Measurements from ENCODE around the gene PCDH19. TPM values are rescaled to one million over a fixed set of nuclear protein-coding genes. Genes with fewer than 3 reads are reported as not detected.

Gene PCDH19
- polyA plus RNA-seq, 1 donor (not counting 4 experiments of a cell fraction or from before 2014, with no cell fraction given), result not detected

- no peaks in the 10 kb centered on the region for H3K4me1 ChIP-seq (ENCODE audit: control insufficient read depth, extremely low read depth, insufficient read depth, low read length)
- no peak overlapping the region for H2AFZ ChIP-seq (ENCODE audit: control insufficient read depth, low read length)
- H3K79me2 ChIP-seq (ENCODE audit: control insufficient read depth, insufficient read depth, low read length), result no peaks in the 10 kb centered on the region
- no peaks in the 10 kb centered on the region for H3K36me3 ChIP-seq (ENCODE audit: control insufficient read depth in 2 of 2, extremely low read depth in 1 of 2, insufficient read depth in 2 of 2, low read length in 2 of 2)
- H3K27me3 ChIP-seq (ENCODE audit: control insufficient read depth, extremely low read depth, insufficient read depth, low read length), result no peaks in the 10 kb centered on the region
- no peak overlapping the region for H3K9ac ChIP-seq (ENCODE audit: control insufficient read depth, extremely low read depth, insufficient read depth, low read length)
- no peaks in the 10 kb centered on the region for H4K20me1 ChIP-seq (ENCODE audit: control insufficient read depth, extremely low read depth, insufficient read depth, low read length)
- H3K4me2 ChIP-seq (ENCODE audit: control insufficient read depth, extremely low read depth, insufficient read depth, low read depth, low read length), result no peak overlapping the region
- dilution Hi-C loops (cut with MboI; ENCODE audit: extremely low pct_ligation_motif_present, low sequenced_read_pairs), result no loop called here
- no peaks in the 10 kb centered on the region for H3K9me1 ChIP-seq (ENCODE audit: control insufficient read depth, extremely low read depth, insufficient read depth, low read length)
- no peak overlapping the region for H3K4me3 ChIP-seq (ENCODE audit: control insufficient read depth in 2 of 3, extremely low read depth in 1 of 3, insufficient read depth in 2 of 3, low read depth in 1 of 3, low read length in 3 of 3)
- DNase-seq (ENCODE audit: low read depth, low spot score) (no peak), FAIRE-seq (no peak)
- H3K9me3 ChIP-seq (ENCODE audit: control insufficient read depth, low read depth, low read length), result no peaks in the 10 kb centered on the region
- TF ChIP-seq CTCF (optimal IDR thresholded peaks at IDR 0.05 in 1 of 3, IDR thresholded peaks at IDR 0.05 in 1 of 3, conservative IDR thresholded peaks at IDR 0.05 in 1 of 3; ENCODE audit: extremely low read depth in 1 of 3, insufficient read depth in 2 of 3, low read length in 3 of 3) (no peak), EZH2 (IDR thresholded peaks at IDR 0.05; ENCODE audit: low read length) (no peak)
- no peak overlapping the region for H3K27ac ChIP-seq (ENCODE audit: control insufficient read depth, insufficient read depth, low read length)
Observed at GRCh38 chrX:100299559-100299958, 110.5 kb downstream of the PCDH19 start.

DNA sequence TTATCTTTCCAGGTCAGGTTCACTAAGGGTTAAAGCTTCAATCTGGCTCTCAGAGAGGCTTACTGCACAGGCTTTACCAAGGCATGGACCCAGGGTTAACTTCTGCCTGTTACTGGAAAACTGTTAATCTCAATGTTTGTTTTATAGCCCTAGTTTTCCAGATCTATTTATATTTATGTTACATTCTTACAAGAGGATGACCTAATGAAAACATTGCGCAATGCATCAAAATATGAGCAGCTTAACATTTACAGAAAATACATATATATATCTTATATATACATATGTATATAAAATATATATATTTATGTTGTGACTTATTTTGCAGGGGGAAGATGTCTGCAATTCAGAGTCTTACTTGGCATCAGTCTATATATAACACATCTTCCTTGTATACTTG, 112.3 kb downstream of the PCDH19 start:
- Histone ChIP-seq H3K36me3 (ENCODE audit: control insufficient read depth in 2 of 2, extremely low read depth in 1 of 2, insufficient read depth in 2 of 2, low read length in 2 of 2) (no peaks in the 10 kb centered on the region), H3K9ac (ENCODE audit: control insufficient read depth, extremely low read depth, insufficient read depth, low read length) (no peak overlapping the region), H3K4me1 (ENCODE audit: control insufficient read depth, extremely low read depth, insufficient read depth, low read length) (no peaks in the 10 kb centered on the region), H3K9me1 (ENCODE audit: control insufficient read depth, extremely low read depth, insufficient read depth, low read length) (no peaks in the 10 kb centered on the region), H3K9me3 (ENCODE audit: control insufficient read depth, low read depth, low read length) (no peaks in the 10 kb centered on the region), H2AFZ (ENCODE audit: control insufficient read depth, low read length) (no peak overlapping the region), H3K79me2 (ENCODE audit: control insufficient read depth, insufficient read depth, low read length) (no peaks in the 10 kb centered on the region), H3K4me3 (ENCODE audit: control insufficient read depth in 2 of 3, extremely low read depth in 1 of 3, insufficient read depth in 2 of 3, low read depth in 1 of 3, low read length in 3 of 3) (no peak overlapping the region), H3K27me3 (ENCODE audit: control insufficient read depth, extremely low read depth, insufficient read depth, low read length) (no peaks in the 10 kb centered on the region), H4K20me1 (ENCODE audit: control insufficient read depth, extremely low read depth, insufficient read depth, low read length) (no peaks in the 10 kb centered on the region), H3K27ac (ENCODE audit: control insufficient read depth, insufficient read depth, low read length) (no peak overlapping the region), H3K4me2 (ENCODE audit: control insufficient read depth, extremely low read depth, insufficient read depth, low read depth, low read length) (no peak overlapping the region)
- FAIRE-seq (no peak), DNase-seq (ENCODE audit: low read depth, low spot score) (no peak)
- dilution Hi-C loops (cut with MboI; ENCODE audit: extremely low pct_ligation_motif_present, low sequenced_read_pairs), result no loop called here
- TF ChIP-seq EZH2 (IDR thresholded peaks at IDR 0.05; ENCODE audit: low read length), result no peak
- no peak for TF ChIP-seq CTCF (optimal IDR thresholded peaks at IDR 0.05 in 1 of 3, IDR thresholded peaks at IDR 0.05 in 1 of 3, conservative IDR thresholded peaks at IDR 0.05 in 1 of 3; ENCODE audit: extremely low read depth in 1 of 3, insufficient read depth in 2 of 3, low read length in 3 of 3)
